ENCODE data around the gene DMXL2. TPM values are rescaled to one million over a fixed set of nuclear protein-coding genes. Genes with fewer than 3 reads are reported as not detected.

The DMXL2 gene
- total and polyA plus RNA-seq, 9 of the 15 experiments (the other 6 are each of a cell fraction or from before 2014, with no cell fraction given): 9.3 to 57.7 (median 30.7) TPM

- Histone ChIP-seq H3K4me1 (replicated peaks in 1 of 2; ENCODE audit: control insufficient read depth in 2 of 2, insufficient read depth in 2 of 2, low read length in 2 of 2) (peaks cover 4 to 47% of the 10 kb centered on the region in 2 experiments; a peak in 4 of 5 replicates), H3K27me3 (ENCODE audit: control insufficient read depth in 2 of 2, insufficient read depth in 2 of 2, low read length in 2 of 2) (no peaks in the 10 kb centered on the region), H3K9ac (ENCODE audit: insufficient read depth in 1 of 2, low read depth in 2 of 2, low read length in 2 of 2) (peak overlapping the region in 1 of 2 experiments; percentile 24; a peak in 1 of 4 replicates), H3K4me2 (ENCODE audit: insufficient read depth, low read length) (peak overlapping the region; percentile 35; the same call in 1 of the 2 replicates), H3K27ac (ENCODE audit: extremely low read depth, low read depth, low read length) (peak overlapping the region; percentile 34; the same call in 1 of the 3 replicates), H3K36me3 (ENCODE audit: control insufficient read depth, insufficient read depth, low read length) (0 out of 3 replicates have a peak, but pooled peaks cover 2% of the 10 kb centered on the region), H3K79me2 (ENCODE audit: control insufficient read depth, insufficient read depth, low read length) (peaks cover 66% of the 10 kb centered on the region), H3K9me1 (ENCODE audit: control insufficient read depth, insufficient read depth, low read length) (no peaks in the 10 kb centered on the region), H2AFZ (ENCODE audit: low read depth, low read length) (no peak overlapping the region), H4K20me1 (replicated peaks; ENCODE audit: control insufficient read depth, insufficient read depth, low read length) (no peaks in the 10 kb centered on the region), H3K4me3 (no peak overlapping the region), H3K9me3 (replicated peaks; ENCODE audit: control insufficient read depth, insufficient read depth, low read depth, low read length) (no peaks in the 10 kb centered on the region)
- BruUV-seq (replicated peaks): no TSS peak
- FAIRE-seq (peak; percentile 65), ATAC-seq (peak; percentile 78), DNase-seq (ENCODE audit: extremely low read depth in 1 of 4, low spot score in 3 of 4) (peak in 2 of 4 experiments; percentile 48 to 59)
- WGBS (ENCODE audit: insufficient coverage, low coverage, missing lambda C conversion rate): 6% methylated on average over 2 of the region's 2 CpGs
- ChIA-PET POLR2A (no interaction called here), CTCF (ENCODE audit: low intra/inter-chr PET ratio) (interaction anchor here (1.0 kb wide), 1 partner anchor 12 kb away, joined by 3 read pairs; no protein-coding TSS in a partner anchor)
- in situ Hi-C loops (cut with MboI) (no loop called here), intact Hi-C loops (cut with micrococcal nuclease) (loop anchor here (1.0 kb wide), 1 partner anchor 70 kb away; no protein-coding TSS in a partner anchor)
- TF ChIP-seq ZBTB8A (IDR thresholded peaks at IDR 0.05; ENCODE audit: partially characterized antibody) (no peak), MED1 (CRISPR knock-in tag; IDR thresholded peaks at IDR 0.05; ENCODE audit: borderline replicate concordance) (no peak), CTBP1 (IDR thresholded peaks at IDR 0.05; ENCODE audit: borderline replicate concordance) (no peak), ZNF830 (CRISPR knock-in tag; IDR thresholded peaks at IDR 0.05) (no peak), DIDO1 (tag; IDR thresholded peaks at IDR 0.05; ENCODE audit: low read depth) (no peak), HEY1 (CRISPR knock-in tag; IDR thresholded peaks at IDR 0.05; ENCODE audit: borderline replicate concordance) (no peak), ZNF143 (CRISPR knock-in tag; IDR thresholded peaks at IDR 0.05) (no peak), ZNF239 (CRISPR knock-in tag; IDR thresholded peaks at IDR 0.05) (no peak), GTF2B (IDR thresholded peaks at IDR 0.05; ENCODE audit: extremely low read depth, insufficient read length) (no peak), BMI1 (IDR thresholded peaks at IDR 0.05; ENCODE audit: low read length) (no peak), MEF2A (IDR thresholded peaks at IDR 0.05; ENCODE audit: control insufficient read depth, low read depth, low read length) (no peak), PCBP2 (IDR thresholded peaks at IDR 0.05; ENCODE audit: low read depth, low read length, poor library complexity, severe bottlenecking) (no peak), ATF4 (CRISPR knock-in tag; IDR thresholded peaks at IDR 0.05) (peak; percentile 65; the same call in 1 of the 2 replicates), NUFIP1 (IDR thresholded peaks at IDR 0.05; ENCODE audit: partially characterized antibody) (no peak), ZBTB5 (IDR thresholded peaks at IDR 0.05) (no peak)
Measured at GRCh38 chr15:51576911-51577500, 45.6 kb downstream of the DMXL2 start.
